Neural crest cell (in vitro differentiated cells): Measurements from ENCODE around the gene ZNF71. TPM values are rescaled to one million over a fixed set of nuclear protein-coding genes. Genes with fewer than 3 reads are reported as not detected.

Source experiments
- DNase-seq: peaks from one replicate; pipeline ENCODE4 v3.0.0; 2021; ENCODE audit warnings: low read depth, mixed read lengths, low spot score
- H3K27ac Mint-ChIP-seq: one replicate; pipeline ENCODE4 v1.8.0; 2021; ENCODE audit warnings: mild to moderate bottlenecking, mixed read lengths; ENCODE audit not compliant: unreplicated experiment
- H3K27me3 Mint-ChIP-seq: 2 replicates; pipeline ENCODE4 v1.8.0; 2021; ENCODE audit warnings: low read depth, mild to moderate bottlenecking, mixed read lengths
- H3K36me3 Mint-ChIP-seq: 2 replicates; pipeline ENCODE4 v1.8.0; 2021; ENCODE audit warnings: low read depth, mild to moderate bottlenecking, mixed read lengths
- H3K4me1 Mint-ChIP-seq: 2 replicates; pipeline ENCODE4 v1.8.0; 2021; ENCODE audit warnings: mixed read lengths
- H3K4me3 Mint-ChIP-seq: one replicate; pipeline ENCODE4 v1.8.0; 2021; ENCODE audit warnings: mild to moderate bottlenecking, mixed read lengths
- H3K9me3 Mint-ChIP-seq: 2 replicates; pipeline ENCODE4 v1.8.0; 2021; ENCODE audit warnings: mixed read lengths
- CTCF ChIP-seq: fragments of 200-600 bp; sonication (generic); conservative IDR thresholded peaks from 2 replicates; pipeline ENCODE4 v1.5.0; 2021; ENCODE audit warnings: antibody characterized with exemption, mild to moderate bottlenecking
- total RNA-seq: library from RNA; stranded (reverse); gene quantifications from 2 replicates; pipeline ENCODE4 v1.2.1, GENCODE V29; 2021

Gene ZNF71
- total RNA-seq, 1 donor from 2014 or later = 21.7 TPM

- H3K9me3 Mint-ChIP-seq = peaks cover 32% of the 10 kb centered on the region
- H3K27me3 Mint-ChIP-seq = no peaks in the 10 kb centered on the region
- no peaks in the 10 kb centered on the region for H3K4me1 Mint-ChIP-seq
- no peak for TF ChIP-seq CTCF
- H3K36me3 Mint-ChIP-seq = peaks cover 88% of the 10 kb centered on the region
- no peak overlapping the region for H3K4me3 Mint-ChIP-seq
- no peak overlapping the region for H3K27ac Mint-ChIP-seq
- no peak for DNase-seq
These were observed 13.3 kb downstream of the ZNF71 start for GRCh38 chr19:56608274-56608964.

- Mint-ChIP-seq H3K27me3 (no peaks in the 10 kb centered on the region), H3K9me3 (peaks cover 39% of the 10 kb centered on the region), H3K4me1 (no peaks in the 10 kb centered on the region), H3K4me3 (no peak overlapping the region), H3K36me3 (peaks cover 90% of the 10 kb centered on the region), H3K27ac (no peak overlapping the region)
- no peak for DNase-seq
- no peak for TF ChIP-seq CTCF
These were observed 16.2 kb downstream of the ZNF71 start for GRCh38 chr19:56611288-56611687.

- no peak for DNase-seq
- Mint-ChIP-seq H3K36me3 (peaks cover 91% of the 10 kb centered on the region), H3K4me3 (no peak overlapping the region), H3K27me3 (no peaks in the 10 kb centered on the region), H3K4me1 (no peaks in the 10 kb centered on the region), H3K27ac (no peak overlapping the region), H3K9me3 (peaks cover 47% of the 10 kb centered on the region)
- TF ChIP-seq CTCF = no peak
These were observed 17.6 kb downstream of the ZNF71 start for GRCh38 chr19:56612737-56613136.

GRCh38 chr19:56613639-56614038 is 18.5 kb downstream of the ZNF71 start:
- peaks cover 44% of the 10 kb centered on the region for H3K9me3 Mint-ChIP-seq
- no peak overlapping the region for H3K27ac Mint-ChIP-seq
- H3K27me3 Mint-ChIP-seq = no peaks in the 10 kb centered on the region
- TF ChIP-seq CTCF = no peak
- no peak overlapping the region for H3K4me3 Mint-ChIP-seq
- DNase-seq = no peak
- peaks cover 90% of the 10 kb centered on the region for H3K36me3 Mint-ChIP-seq
- H3K4me1 Mint-ChIP-seq = no peaks in the 10 kb centered on the region

- H3K4me1 Mint-ChIP-seq = no peaks in the 10 kb centered on the region
- H3K27me3 Mint-ChIP-seq = no peaks in the 10 kb centered on the region
- peaks cover 33% of the 10 kb centered on the region for H3K9me3 Mint-ChIP-seq
- TF ChIP-seq CTCF = no peak
- no peak overlapping the region for H3K4me3 Mint-ChIP-seq
- DNase-seq = no peak
- peaks cover 91% of the 10 kb centered on the region for H3K36me3 Mint-ChIP-seq
- H3K27ac Mint-ChIP-seq = no peak overlapping the region
These were observed 22.4 kb downstream of the ZNF71 start for GRCh38 chr19:56617531-56617930.
